Central memory CD8-positive, alpha-beta T cell (primary cell): ENCODE results near the gene GATA2.

ENCODE experiments used
- ATAC-seq: fragments of 150-1000 bp; cut with Tn5 transposase; replicated peaks from 2 replicates; pipeline ENCODE4 v1.10.0; 2022; ENCODE audit warnings: mild to moderate bottlenecking, moderate FRiP score, moderate number of reproducible peaks; ENCODE audit not compliant: poor library complexity, severe bottlenecking; ENCODE audit errors: extremely low read depth
- DNase-seq, 2 donors: peaks; one replicate each; pipeline ENCODE4 v3.0.0; 2021; ENCODE audit warnings: low spot score in 2 of 2
- H3K27ac Mint-ChIP-seq: one replicate; pipeline ENCODE4 v1.8.0; 2022; ENCODE audit warnings: low read depth, mild to moderate bottlenecking, moderate library complexity, mixed read lengths
- H3K27me3 Mint-ChIP-seq: one replicate; pipeline ENCODE4 v1.8.0; 2022; ENCODE audit warnings: mixed read lengths
- H3K36me3 Mint-ChIP-seq: one replicate; pipeline ENCODE4 v1.8.0; 2022; ENCODE audit warnings: mild to moderate bottlenecking, moderate library complexity, mixed read lengths; ENCODE audit not compliant: insufficient read depth
- H3K4me1 Mint-ChIP-seq: one replicate; pipeline ENCODE4 v1.8.0; 2022; ENCODE audit warnings: mixed read lengths
- H3K4me3 Mint-ChIP-seq: one replicate; pipeline ENCODE4 v1.8.0; 2022; ENCODE audit warnings: mild to moderate bottlenecking, moderate library complexity, mixed read lengths
- H3K9me3 Mint-ChIP-seq: one replicate; pipeline ENCODE4 v1.8.0; 2022; ENCODE audit warnings: mixed read lengths

The GATA2 gene

GRCh38 chr3:128483657-128484403 is 9.2 kb downstream of the GATA2 start:
- H3K4me1 Mint-ChIP-seq = peaks cover 30% of the 10 kb centered on the region
- peaks cover 15% of the 10 kb centered on the region for H3K36me3 Mint-ChIP-seq
- peak overlapping the region; percentile 47 for H3K4me3 Mint-ChIP-seq
- no peak overlapping the region for H3K27ac Mint-ChIP-seq
- H3K9me3 Mint-ChIP-seq = no peaks in the 10 kb centered on the region
- H3K27me3 Mint-ChIP-seq = peaks cover 98% of the 10 kb centered on the region
- no peak for DNase-seq
- ATAC-seq = no peak

GRCh38 chr3:128482666-128483656 is 10.0 kb downstream of the GATA2 start:
- Mint-ChIP-seq H3K27me3 (peaks cover 98% of the 10 kb centered on the region), H3K36me3 (peaks cover 13% of the 10 kb centered on the region), H3K4me3 (peak overlapping the region; percentile 47), H3K9me3 (no peaks in the 10 kb centered on the region), H3K4me1 (peaks cover 30% of the 10 kb centered on the region), H3K27ac (no peak overlapping the region)
- no peak for ATAC-seq
- DNase-seq = no peak

GRCh38 chr3:128482175-128482574 is 10.8 kb downstream of the GATA2 start:
- Mint-ChIP-seq H3K4me1 (peaks cover 25% of the 10 kb centered on the region), H3K36me3 (peaks cover 11% of the 10 kb centered on the region), H3K4me3 (no peak overlapping the region), H3K9me3 (no peaks in the 10 kb centered on the region), H3K27me3 (peaks cover 99% of the 10 kb centered on the region), H3K27ac (no peak overlapping the region)
- no peak for DNase-seq
- no peak for ATAC-seq

GRCh38 chr3:128481438-128481942 is 11.5 kb downstream of the GATA2 start:
- no peak for DNase-seq
- no peak overlapping the region for H3K4me3 Mint-ChIP-seq
- no peak for ATAC-seq
- no peak overlapping the region for H3K27ac Mint-ChIP-seq
- peaks cover 10% of the 10 kb centered on the region for H3K36me3 Mint-ChIP-seq
- no peaks in the 10 kb centered on the region for H3K9me3 Mint-ChIP-seq
- H3K4me1 Mint-ChIP-seq = peaks cover 18% of the 10 kb centered on the region
- peaks cover 100% of the 10 kb centered on the region for H3K27me3 Mint-ChIP-seq

- Mint-ChIP-seq H3K36me3 (peaks cover 7% of the 10 kb centered on the region), H3K4me1 (peaks cover 17% of the 10 kb centered on the region), H3K9me3 (no peaks in the 10 kb centered on the region)
Observed at GRCh38 chr3:128480717-128481437, 12.1 kb downstream of the GATA2 start.

GRCh38 chr3:128480278-128480677 is 12.7 kb downstream of the GATA2 start:
- Mint-ChIP-seq H3K9me3 (no peaks in the 10 kb centered on the region), H3K27me3 (peaks cover 99% of the 10 kb centered on the region), H3K27ac (no peak overlapping the region), H3K4me3 (no peak overlapping the region), H3K4me1 (peaks cover 17% of the 10 kb centered on the region), H3K36me3 (peaks cover 7% of the 10 kb centered on the region)
- ATAC-seq = no peak
- no peak for DNase-seq

More at GRCh38 chr3:128480717-128481437, 12.1 kb downstream of the GATA2 start:
- DNase-seq = no peak
- ATAC-seq = no peak
- Mint-ChIP-seq H3K4me3 (no peak overlapping the region), H3K27me3 (peaks cover 99% of the 10 kb centered on the region), H3K27ac (no peak overlapping the region)

- H3K9me3 Mint-ChIP-seq = no peaks in the 10 kb centered on the region
- peaks cover 4% of the 10 kb centered on the region for H3K36me3 Mint-ChIP-seq
- ATAC-seq (no peak), DNase-seq (no peak)
- H3K27me3 Mint-ChIP-seq = peaks cover 99% of the 10 kb centered on the region
- peaks cover 17% of the 10 kb centered on the region for H3K4me1 Mint-ChIP-seq
- no peak overlapping the region for H3K27ac Mint-ChIP-seq
- H3K4me3 Mint-ChIP-seq = no peak overlapping the region
Observed at GRCh38 chr3:128479558-128480086, 13.4 kb downstream of the GATA2 start.

- Mint-ChIP-seq H3K4me1 (peaks cover 16% of the 10 kb centered on the region), H3K27me3 (peaks cover 95% of the 10 kb centered on the region), H3K9me3 (no peaks in the 10 kb centered on the region), H3K27ac (no peak overlapping the region), H3K4me3 (no peak overlapping the region), H3K36me3 (peaks cover under 1% of the 10 kb centered on the region)
- ATAC-seq (no peak), DNase-seq (no peak)
Observed at GRCh38 chr3:128478576-128479506, 14.2 kb downstream of the GATA2 start.

- Mint-ChIP-seq H3K4me1 (no peaks in the 10 kb centered on the region), H3K27ac (no peak overlapping the region), H3K27me3 (peaks cover 95% of the 10 kb centered on the region), H3K9me3 (no peaks in the 10 kb centered on the region), H3K36me3 (peaks cover 1% of the 10 kb centered on the region), H3K4me3 (no peak overlapping the region)
- no peak for DNase-seq
- ATAC-seq = no peak
Observed at GRCh38 chr3:128476659-128477058, 16.3 kb downstream of the GATA2 start.

GRCh38 chr3:128475355-128475754 is 17.6 kb downstream of the GATA2 start:
- Mint-ChIP-seq H3K4me1 (no peaks in the 10 kb centered on the region), H3K4me3 (no peak overlapping the region), H3K27ac (no peak overlapping the region), H3K36me3 (peaks cover 2% of the 10 kb centered on the region), H3K27me3 (peaks cover 89% of the 10 kb centered on the region), H3K9me3 (no peaks in the 10 kb centered on the region)
- ATAC-seq = no peak
- DNase-seq = no peak

GRCh38 chr3:128473737-128474136 is 19.3 kb downstream of the GATA2 start:
- Mint-ChIP-seq H3K27me3 (peaks cover 72% of the 10 kb centered on the region), H3K27ac (no peak overlapping the region), H3K9me3 (no peaks in the 10 kb centered on the region), H3K4me1 (no peaks in the 10 kb centered on the region), H3K36me3 (peaks cover 2% of the 10 kb centered on the region), H3K4me3 (no peak overlapping the region)
- ATAC-seq = no peak
- no peak for DNase-seq
